ENCODE results near the gene ARHGAP1. TPM values are rescaled to one million over a fixed set of nuclear protein-coding genes. Genes with fewer than 3 reads are reported as not detected.

ARHGAP1 gene
- total and polyA plus RNA-seq, 4 donors: 26.2 to 67.6 (median 43.3) TPM

DNA sequence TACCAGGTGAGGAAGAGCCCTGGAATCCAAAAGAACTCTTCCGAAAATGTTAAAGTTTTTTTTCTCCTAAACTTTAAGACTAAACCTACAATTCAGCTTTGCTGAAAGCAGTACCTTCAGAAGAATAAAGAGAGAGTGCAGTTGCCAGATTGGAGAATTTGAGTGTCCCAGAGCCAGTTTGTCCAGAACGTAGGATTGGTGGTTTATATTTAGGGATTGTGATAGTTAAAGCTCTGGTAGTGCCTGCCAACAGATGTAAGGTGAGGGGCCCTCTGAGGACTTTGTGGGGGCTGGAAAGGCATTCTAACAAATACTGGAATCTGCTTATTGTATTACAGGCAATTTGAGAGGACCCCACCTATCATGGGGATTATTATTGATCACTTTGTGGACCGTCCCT is 43.2 kb downstream of the ARHGAP1 start:
- DNase-seq (ENCODE audit: low read depth in 4 of 6, low spot score in 6 of 6): no peak
- H3K4me3 ChIP-seq (ENCODE audit: low read depth, low read length): no peak overlapping the region
- H3K9me3 ChIP-seq (ENCODE audit: control insufficient read depth, insufficient read depth, low read length): no peaks in the 10 kb centered on the region
- no peak overlapping the region for H3K27ac ChIP-seq (ENCODE audit: low read depth, low read length)
- WGBS (ENCODE audit: insufficient coverage): 100% methylated on average over 1 of the region's 3 CpGs
- no peaks in the 10 kb centered on the region for H3K4me1 ChIP-seq (ENCODE audit: control insufficient read depth, insufficient read depth, low read length)
- peaks cover 66% of the 10 kb centered on the region for H3K36me3 ChIP-seq (ENCODE audit: control insufficient read depth, insufficient read depth, low read length)
- no peaks in the 10 kb centered on the region for H3K27me3 ChIP-seq (ENCODE audit: control insufficient read depth, insufficient read depth, low read length)

DNA sequence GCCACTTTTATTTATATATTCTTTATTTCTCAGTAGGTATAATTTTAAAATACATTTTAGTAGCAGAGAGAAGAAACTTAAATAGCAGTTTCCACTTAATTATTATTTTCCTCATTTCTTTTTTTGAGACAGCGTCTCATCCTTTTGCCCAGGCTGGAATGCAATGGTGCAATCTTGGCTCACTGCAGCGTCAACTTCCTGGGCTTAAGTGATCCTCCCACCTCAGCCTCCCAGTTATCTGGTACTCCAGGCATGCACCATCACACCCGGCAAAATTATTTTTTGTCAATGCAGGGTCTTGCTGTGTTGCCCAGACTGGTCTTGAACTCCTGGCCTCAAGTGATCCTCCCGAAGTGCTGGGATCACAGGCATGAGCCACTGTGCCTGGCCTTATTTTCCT is 44.8 kb downstream of the ARHGAP1 start:
- no peak overlapping the region for H3K27ac ChIP-seq (ENCODE audit: low read depth, low read length)
- 96% methylated on average over 3 of the region's 4 CpGs for whole genome bisulfite sequencing (ENCODE audit: insufficient coverage)
- no peak for DNase-seq (ENCODE audit: low read depth in 4 of 6, low spot score in 6 of 6)
- H3K36me3 ChIP-seq (ENCODE audit: control insufficient read depth, insufficient read depth, low read length): peaks cover 61% of the 10 kb centered on the region
- H3K27me3 ChIP-seq (ENCODE audit: control insufficient read depth, insufficient read depth, low read length): no peaks in the 10 kb centered on the region
- no peak overlapping the region for H3K4me3 ChIP-seq (ENCODE audit: low read depth, low read length)
- no peaks in the 10 kb centered on the region for H3K4me1 ChIP-seq (ENCODE audit: control insufficient read depth, insufficient read depth, low read length)
- no peaks in the 10 kb centered on the region for H3K9me3 ChIP-seq (ENCODE audit: control insufficient read depth, insufficient read depth, low read length)

DNA sequence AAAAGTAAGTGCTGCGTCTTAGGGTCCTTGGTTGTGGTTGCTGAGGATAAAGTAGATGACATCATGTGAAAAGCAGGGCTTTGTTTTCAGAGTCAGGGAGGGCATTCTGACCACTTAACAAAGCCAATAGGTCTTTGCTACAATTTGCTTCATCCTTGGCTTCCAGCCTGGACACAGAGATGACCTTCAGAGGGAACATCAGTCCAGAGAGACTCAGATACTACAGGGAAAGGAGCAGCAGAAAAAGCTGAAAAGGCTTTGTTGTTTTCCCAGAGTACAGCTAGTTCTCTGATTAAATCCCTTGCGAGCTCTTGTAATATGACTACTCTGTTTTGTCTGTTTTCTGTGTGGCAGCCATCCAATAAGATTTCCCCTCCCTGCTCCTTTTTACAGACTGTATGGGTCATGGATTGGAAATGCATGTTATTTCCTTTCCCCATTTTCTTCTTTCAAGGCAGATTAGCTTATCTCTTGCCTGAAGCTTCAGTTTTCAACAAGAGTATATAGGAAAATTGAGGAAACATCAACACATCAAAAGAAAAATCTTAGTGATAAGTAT is 51.2 kb downstream of the ARHGAP1 start:
- WGBS (ENCODE audit: insufficient coverage): no CpG with 5 or more reads among the region's 2 CpGs
- no peaks in the 10 kb centered on the region for H3K27me3 ChIP-seq (ENCODE audit: control insufficient read depth, insufficient read depth, low read length)
- H3K9me3 ChIP-seq (ENCODE audit: control insufficient read depth, insufficient read depth, low read length): no peaks in the 10 kb centered on the region
- peaks cover 42% of the 10 kb centered on the region for H3K36me3 ChIP-seq (ENCODE audit: control insufficient read depth, insufficient read depth, low read length)
- H3K27ac ChIP-seq (ENCODE audit: low read depth, low read length): peak overlapping the region; percentile 25
- H3K4me1 ChIP-seq (ENCODE audit: control insufficient read depth, insufficient read depth, low read length): peaks cover 2% of the 10 kb centered on the region
- H3K4me3 ChIP-seq (ENCODE audit: low read depth, low read length): no peak overlapping the region
- peak in 4 of 6 donors; percentile 20 to 78 (median 24) for DNase-seq (ENCODE audit: low read depth in 4 of 6, low spot score in 6 of 6)

DNA sequence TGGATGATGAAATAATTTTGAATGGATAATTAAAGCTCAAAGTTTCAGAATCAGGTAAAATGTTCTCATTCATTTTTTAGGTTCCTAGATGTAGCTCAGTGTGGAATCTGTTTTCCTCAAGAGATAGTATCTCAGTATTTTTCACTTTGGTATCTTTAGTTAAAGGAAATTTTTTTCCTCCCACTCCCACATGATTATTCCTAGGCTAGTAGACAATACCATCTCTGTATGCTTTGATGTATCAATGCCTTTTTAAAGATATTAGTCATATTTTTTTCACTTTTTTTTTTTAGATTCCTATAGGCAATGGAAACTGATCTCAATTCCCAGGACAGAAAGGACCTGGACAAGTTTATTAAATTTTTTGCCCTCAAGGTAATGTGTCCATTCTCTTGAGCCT is 56.4 kb downstream of the ARHGAP1 start:
- DNase-seq (ENCODE audit: low read depth in 4 of 6, low spot score in 6 of 6): no peak
- H3K27ac ChIP-seq (ENCODE audit: low read depth, low read length): no peak overlapping the region
- H3K4me3 ChIP-seq (ENCODE audit: low read depth, low read length): no peak overlapping the region
- peaks cover 2% of the 10 kb centered on the region for H3K4me1 ChIP-seq (ENCODE audit: control insufficient read depth, insufficient read depth, low read length)
- H3K36me3 ChIP-seq (ENCODE audit: control insufficient read depth, insufficient read depth, low read length): peaks cover 26% of the 10 kb centered on the region
- no peaks in the 10 kb centered on the region for H3K9me3 ChIP-seq (ENCODE audit: control insufficient read depth, insufficient read depth, low read length)
- H3K27me3 ChIP-seq (ENCODE audit: control insufficient read depth, insufficient read depth, low read length): no peaks in the 10 kb centered on the region

DNA sequence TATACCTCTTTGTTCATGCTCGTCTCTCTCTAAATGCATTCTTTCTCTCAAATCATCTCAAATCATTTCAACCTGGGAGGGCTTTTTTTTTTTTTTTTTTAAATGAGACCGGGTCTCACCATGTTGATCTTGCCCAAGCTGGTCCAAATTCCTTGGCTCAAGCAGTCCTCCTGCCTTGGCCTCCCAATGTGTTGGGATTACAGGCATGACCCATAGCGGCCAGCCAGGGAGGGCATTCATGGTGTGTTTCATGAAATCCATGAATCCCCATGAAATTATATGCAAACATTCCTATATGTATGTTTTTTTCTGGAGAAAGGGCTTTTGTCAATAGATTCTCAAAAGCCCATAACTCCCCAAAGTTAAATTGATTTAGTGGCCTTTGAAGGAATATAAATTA is 56.9 kb downstream of the ARHGAP1 start:
- Histone ChIP-seq H3K4me1 (ENCODE audit: control insufficient read depth, insufficient read depth, low read length) (peaks cover 1% of the 10 kb centered on the region), H3K4me3 (ENCODE audit: low read depth, low read length) (no peak overlapping the region), H3K27ac (ENCODE audit: low read depth, low read length) (no peak overlapping the region), H3K9me3 (ENCODE audit: control insufficient read depth, insufficient read depth, low read length) (no peaks in the 10 kb centered on the region), H3K27me3 (ENCODE audit: control insufficient read depth, insufficient read depth, low read length) (no peaks in the 10 kb centered on the region), H3K36me3 (ENCODE audit: control insufficient read depth, insufficient read depth, low read length) (peaks cover 25% of the 10 kb centered on the region)
- no CpG with 5 or more reads among the region's 3 CpGs for WGBS (ENCODE audit: insufficient coverage)
- no peak for DNase-seq (ENCODE audit: low read depth in 4 of 6, low spot score in 6 of 6)

DNA sequence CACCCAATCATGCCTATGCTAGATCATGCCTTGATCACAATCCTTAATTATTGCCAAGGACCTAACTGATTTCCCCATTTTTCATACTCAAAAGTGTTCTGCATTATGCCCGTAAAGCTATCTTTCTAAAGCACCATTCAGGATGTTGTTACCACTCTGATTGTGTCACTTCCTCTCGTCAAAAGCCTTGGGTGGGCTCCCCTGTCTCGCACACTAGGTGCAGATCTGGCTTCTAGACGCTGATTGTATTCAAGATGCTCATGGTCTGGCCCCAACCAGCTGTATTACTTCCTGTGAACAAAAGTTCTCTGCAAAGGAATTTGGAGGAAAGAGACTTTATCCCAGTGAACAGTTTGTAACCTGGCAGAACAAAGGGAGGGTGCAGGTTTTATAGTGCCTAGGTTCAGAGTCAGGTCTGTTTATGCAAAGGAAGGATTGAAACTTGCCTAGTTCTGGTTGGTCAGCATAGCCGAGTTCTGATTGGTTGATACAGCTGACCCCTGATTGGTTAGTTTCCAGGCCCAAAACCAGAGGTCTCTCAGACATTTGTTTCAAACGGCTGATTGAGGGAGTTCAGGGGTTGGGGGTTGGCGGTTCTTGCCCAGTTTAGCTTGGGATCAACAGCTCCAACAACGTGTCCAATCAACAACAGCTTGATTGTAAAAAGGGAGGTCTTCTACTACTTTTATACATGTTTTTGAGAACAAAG is 57.6 kb downstream of the ARHGAP1 start:
- Histone ChIP-seq H3K36me3 (ENCODE audit: control insufficient read depth, insufficient read depth, low read length) (peaks cover 21% of the 10 kb centered on the region), H3K4me3 (ENCODE audit: low read depth, low read length) (no peak overlapping the region), H3K4me1 (ENCODE audit: control insufficient read depth, insufficient read depth, low read length) (no peaks in the 10 kb centered on the region), H3K27me3 (ENCODE audit: control insufficient read depth, insufficient read depth, low read length) (no peaks in the 10 kb centered on the region), H3K27ac (ENCODE audit: low read depth, low read length) (no peak overlapping the region), H3K9me3 (ENCODE audit: control insufficient read depth, insufficient read depth, low read length) (no peaks in the 10 kb centered on the region)
- WGBS (ENCODE audit: insufficient coverage): 90% methylated on average over 6 of the region's 8 CpGs
- DNase-seq (ENCODE audit: low read depth in 4 of 6, low spot score in 6 of 6): no peak

DNA sequence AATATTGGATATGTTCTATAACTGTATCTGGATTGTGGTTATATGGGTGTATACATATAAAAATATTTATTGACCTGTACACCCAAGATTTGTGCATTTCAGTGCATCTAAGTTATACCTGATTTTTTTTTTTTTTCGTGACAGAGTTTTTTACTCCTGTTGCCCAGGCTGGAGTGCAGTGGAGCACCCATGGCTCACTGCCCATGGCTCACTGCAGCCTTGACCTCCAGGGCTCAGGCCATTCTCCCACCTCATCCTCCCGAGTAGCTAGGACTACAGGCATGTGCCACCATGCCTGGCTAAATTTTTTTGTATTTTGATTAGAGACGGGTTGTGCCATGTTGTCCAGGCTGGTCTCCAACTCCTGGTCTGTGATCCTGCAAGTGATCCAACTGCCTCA is 58.8 kb downstream of the ARHGAP1 start:
- peaks cover 18% of the 10 kb centered on the region for H3K36me3 ChIP-seq (ENCODE audit: control insufficient read depth, insufficient read depth, low read length)
- H3K27ac ChIP-seq (ENCODE audit: low read depth, low read length): no peak overlapping the region
- no peaks in the 10 kb centered on the region for H3K27me3 ChIP-seq (ENCODE audit: control insufficient read depth, insufficient read depth, low read length)
- WGBS (ENCODE audit: insufficient coverage): 100% methylated on average over 1 of the region's 3 CpGs
- no peaks in the 10 kb centered on the region for H3K9me3 ChIP-seq (ENCODE audit: control insufficient read depth, insufficient read depth, low read length)
- no peaks in the 10 kb centered on the region for H3K4me1 ChIP-seq (ENCODE audit: control insufficient read depth, insufficient read depth, low read length)
- DNase-seq (ENCODE audit: low read depth in 4 of 6, low spot score in 6 of 6): no peak
- H3K4me3 ChIP-seq (ENCODE audit: low read depth, low read length): no peak overlapping the region

DNA sequence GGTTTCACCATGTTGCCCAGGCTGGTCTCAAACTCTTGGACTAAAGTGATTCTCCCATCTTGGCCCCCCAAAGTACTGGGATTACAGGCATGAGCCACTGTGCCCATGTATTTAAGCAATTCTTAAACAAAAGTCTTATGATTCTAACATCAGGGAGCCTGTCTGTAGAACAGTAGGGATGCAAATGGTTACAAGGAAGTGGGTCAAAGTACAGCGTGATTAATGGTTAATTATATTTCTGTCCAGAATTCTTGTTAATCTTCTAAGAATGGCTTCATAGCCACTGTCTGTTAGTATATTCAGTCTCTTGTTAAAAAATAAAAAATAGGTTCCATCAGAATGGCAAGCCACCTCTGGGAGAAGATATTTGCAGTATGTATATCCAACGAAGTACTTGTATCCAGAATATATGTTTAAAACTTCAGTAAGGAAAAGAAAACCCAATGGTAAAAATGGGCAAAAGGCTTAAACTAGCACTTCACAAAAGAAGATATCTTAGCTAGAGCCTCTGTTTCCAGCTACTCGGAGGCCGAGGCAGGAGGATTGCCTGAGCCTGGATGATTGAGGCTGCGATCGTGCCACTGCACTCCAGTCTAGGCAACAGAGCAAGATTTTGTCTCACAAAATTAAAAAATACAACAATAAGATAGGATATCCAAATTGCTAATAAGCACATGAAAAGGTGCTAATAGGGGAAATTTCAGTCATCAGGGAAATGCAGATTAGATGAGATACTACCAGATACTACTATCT is 60.2 kb downstream of the ARHGAP1 start:
- Histone ChIP-seq H3K36me3 (ENCODE audit: control insufficient read depth, insufficient read depth, low read length) (peaks cover 9% of the 10 kb centered on the region), H3K4me3 (ENCODE audit: low read depth, low read length) (no peak overlapping the region)
- DNase-seq (ENCODE audit: low read depth in 4 of 6, low spot score in 6 of 6): no peak

DNA sequence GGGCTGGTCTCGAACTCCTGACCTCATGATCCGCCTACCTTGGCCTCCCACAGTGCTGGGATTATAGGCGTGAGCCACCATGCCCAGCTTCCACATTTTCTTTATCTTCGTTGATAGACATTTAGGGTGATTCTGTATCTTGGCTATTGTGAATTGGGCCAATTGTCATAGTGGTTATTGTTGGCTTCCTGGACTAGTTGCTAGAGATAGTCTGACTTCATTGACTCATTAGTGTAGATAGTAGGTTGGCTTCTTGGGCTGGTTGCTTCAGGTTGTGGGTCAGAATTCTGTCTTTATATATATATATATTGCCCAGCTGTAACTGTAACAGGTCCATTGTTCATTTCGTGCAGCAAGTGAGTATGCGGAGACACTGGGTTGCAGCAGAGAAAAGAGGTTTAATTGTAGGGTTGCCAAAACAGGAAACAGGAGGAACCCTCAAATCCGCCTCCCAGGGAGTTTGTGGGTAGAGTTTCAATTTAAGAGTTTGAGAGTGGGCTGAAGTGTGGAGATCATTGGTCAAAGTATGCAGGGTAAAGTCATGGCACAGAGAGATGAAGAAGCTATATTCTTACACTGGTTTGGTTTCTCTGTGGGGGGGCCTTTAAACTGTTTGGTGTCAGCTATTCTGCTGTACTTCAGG is 61.1 kb downstream of the ARHGAP1 start:
- peaks cover 12% of the 10 kb centered on the region for H3K36me3 ChIP-seq (ENCODE audit: control insufficient read depth, insufficient read depth, low read length)
- no peaks in the 10 kb centered on the region for H3K9me3 ChIP-seq (ENCODE audit: control insufficient read depth, insufficient read depth, low read length)
- H3K4me3 ChIP-seq (ENCODE audit: low read depth, low read length): no peak overlapping the region
- no peaks in the 10 kb centered on the region for H3K4me1 ChIP-seq (ENCODE audit: control insufficient read depth, insufficient read depth, low read length)
- H3K27me3 ChIP-seq (ENCODE audit: control insufficient read depth, insufficient read depth, low read length): no peaks in the 10 kb centered on the region
- WGBS (ENCODE audit: insufficient coverage): 93% methylated on average over 6 of the region's 7 CpGs
- no peak for DNase-seq (ENCODE audit: low read depth in 4 of 6, low spot score in 6 of 6)
- H3K27ac ChIP-seq (ENCODE audit: low read depth, low read length): no peak overlapping the region

More for the DNA sequence above, 60.2 kb downstream of the ARHGAP1 start:
- H3K27ac ChIP-seq (ENCODE audit: low read depth, low read length): no peak overlapping the region
- WGBS (ENCODE audit: insufficient coverage): 100% methylated on average over 2 of the region's 6 CpGs
- no peaks in the 10 kb centered on the region for H3K4me1 ChIP-seq (ENCODE audit: control insufficient read depth, insufficient read depth, low read length)
- no peaks in the 10 kb centered on the region for H3K27me3 ChIP-seq (ENCODE audit: control insufficient read depth, insufficient read depth, low read length)
- no peaks in the 10 kb centered on the region for H3K9me3 ChIP-seq (ENCODE audit: control insufficient read depth, insufficient read depth, low read length)

Data from spinal cord (tissue), 10 donors.